Measurements from ENCODE around the gene ZNF804A.
A peak's percentile ranks its signal among the peaks of the same experiment; 100 is the strongest.

The ZNF804A gene

DNA sequence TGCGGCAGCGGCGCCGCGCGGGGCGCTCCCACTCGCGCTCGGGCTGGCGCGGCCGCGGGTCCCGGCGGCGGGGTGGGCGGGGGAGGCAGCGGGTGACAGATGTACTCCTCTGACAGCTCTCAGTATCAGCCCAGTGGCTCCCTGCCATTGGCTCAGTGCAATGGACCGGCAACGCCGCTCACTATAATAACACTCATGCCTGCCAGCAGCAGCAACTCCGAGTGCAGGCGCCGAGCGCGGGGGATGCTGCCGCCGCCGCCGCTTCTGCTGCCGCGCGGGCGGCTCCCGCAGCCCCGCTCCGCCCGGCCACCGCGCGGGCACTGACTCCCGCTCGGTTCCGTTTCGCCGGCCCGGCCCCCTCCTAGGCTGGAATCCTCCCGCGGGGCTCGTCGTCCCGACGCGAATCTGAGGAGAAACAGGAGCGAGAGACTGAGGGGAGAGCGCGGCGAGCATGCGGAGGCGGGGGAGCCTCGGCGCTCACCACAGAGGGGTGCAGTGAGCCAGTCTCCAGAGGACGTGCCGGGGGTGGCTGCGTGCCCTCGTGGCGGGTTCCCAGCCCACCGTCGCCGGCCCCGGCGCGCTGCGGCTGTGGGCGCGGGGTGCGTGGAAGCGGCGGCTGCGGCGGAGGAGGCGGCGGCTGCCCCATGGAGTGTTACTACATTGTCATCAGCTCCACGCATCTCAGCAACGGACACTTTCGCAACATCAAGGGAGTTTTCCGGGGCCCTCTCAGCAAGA, at the start of gene ZNF804A:
TSS of gene ZNF804A (plus strand) at position 214 of the 738 bp plus-strand sequence. CDS start at position 645, 431 bp downstream.
- FAIRE-seq: no peak

DNA sequence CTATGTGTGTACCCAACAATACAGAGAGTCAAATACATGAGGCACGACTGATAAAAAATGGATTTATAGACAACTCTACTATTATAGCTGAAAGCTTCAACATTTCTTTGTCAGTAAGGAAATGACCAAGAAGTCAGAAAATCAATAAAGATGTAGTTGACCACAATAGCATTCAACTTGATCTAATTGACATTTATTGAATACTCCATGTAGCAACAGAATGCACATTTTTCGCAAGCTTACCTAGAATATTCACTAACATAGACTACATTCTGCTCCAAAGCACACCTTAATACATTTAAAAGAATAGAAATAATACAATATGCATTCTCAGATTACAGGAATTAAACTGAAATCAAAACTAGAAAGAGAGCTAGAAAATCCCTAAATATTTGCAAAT, 49.2 kb upstream of the ZNF804A start:
- FAIRE-seq: no peak

DNA sequence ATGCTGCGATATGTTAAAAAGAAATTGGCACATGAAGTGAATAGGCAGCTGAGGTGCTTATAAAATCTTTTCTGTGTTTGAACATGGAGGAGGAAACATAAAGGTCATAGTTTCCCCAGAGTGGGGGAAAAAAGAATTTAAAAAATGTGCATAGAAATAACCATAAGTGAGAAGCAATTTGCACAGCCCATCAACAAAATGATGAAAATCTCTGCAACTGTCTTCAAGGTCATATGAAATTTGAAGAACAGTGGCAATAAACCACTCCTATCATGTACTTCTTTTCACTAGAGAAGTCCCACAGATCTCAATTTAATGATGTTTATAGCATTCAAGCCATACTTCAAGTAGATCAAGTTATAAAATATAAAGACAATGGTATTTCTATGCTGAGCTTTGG, 46.7 kb upstream of the ZNF804A start:
- FAIRE-seq: no peak

DNA sequence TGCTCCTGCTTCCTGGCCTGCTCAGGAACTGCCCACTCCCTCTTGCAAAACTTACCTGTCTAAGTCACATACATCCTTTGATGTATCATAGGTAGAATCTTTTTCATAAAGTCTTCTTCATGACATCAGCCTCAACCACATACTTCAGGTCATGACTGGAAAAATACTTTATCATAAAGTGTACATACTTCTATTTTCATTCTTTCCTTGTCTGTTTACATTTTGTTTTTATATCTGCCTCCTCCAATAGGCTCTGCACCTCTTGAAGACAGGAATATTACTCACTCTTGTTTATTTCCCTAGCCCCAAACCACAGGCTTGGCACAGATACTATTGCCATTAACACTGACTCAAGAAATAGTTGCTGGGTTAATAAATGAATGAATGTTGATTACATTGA, 43.6 kb upstream of the ZNF804A start:
- no peak for FAIRE-seq

DNA sequence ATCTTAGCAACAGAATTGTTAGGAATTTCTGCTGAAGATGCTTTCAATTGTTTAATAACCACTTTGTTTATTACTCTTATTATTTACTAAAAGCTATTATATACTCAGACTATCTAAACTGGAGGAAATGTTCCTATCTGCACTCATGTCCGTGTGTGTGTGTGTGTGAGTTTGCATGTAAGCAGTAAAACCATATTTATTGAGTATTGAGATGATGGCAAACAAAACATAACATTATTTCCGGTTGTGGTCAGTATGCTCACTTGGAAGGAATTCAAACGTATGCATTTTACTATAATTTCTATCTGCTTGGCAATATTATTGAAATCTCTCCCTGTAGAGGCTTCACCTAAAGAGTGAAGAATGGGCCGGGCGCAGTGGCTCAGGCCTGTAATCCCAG, 43.0 kb upstream of the ZNF804A start:
- FAIRE-seq: no peak

DNA sequence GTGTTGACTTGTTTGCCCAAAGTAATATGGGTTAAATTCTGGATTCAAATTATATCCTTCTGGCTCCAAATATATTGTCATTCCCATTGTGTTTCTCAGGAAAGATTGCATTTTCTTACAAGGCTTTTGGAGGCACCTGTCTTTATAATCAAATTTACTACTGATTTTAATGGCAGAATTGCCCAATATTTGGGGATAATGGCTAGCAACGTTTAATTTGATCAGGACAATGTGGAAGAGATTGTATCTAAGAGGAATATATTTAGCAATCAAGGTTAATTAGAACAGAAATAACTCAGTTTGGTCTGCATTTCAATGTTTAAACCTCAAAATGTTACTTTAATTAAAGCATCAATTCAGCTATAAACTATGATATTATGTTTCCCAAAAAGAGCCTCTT, 41.7 kb upstream of the ZNF804A start:
- no peak for FAIRE-seq

DNA sequence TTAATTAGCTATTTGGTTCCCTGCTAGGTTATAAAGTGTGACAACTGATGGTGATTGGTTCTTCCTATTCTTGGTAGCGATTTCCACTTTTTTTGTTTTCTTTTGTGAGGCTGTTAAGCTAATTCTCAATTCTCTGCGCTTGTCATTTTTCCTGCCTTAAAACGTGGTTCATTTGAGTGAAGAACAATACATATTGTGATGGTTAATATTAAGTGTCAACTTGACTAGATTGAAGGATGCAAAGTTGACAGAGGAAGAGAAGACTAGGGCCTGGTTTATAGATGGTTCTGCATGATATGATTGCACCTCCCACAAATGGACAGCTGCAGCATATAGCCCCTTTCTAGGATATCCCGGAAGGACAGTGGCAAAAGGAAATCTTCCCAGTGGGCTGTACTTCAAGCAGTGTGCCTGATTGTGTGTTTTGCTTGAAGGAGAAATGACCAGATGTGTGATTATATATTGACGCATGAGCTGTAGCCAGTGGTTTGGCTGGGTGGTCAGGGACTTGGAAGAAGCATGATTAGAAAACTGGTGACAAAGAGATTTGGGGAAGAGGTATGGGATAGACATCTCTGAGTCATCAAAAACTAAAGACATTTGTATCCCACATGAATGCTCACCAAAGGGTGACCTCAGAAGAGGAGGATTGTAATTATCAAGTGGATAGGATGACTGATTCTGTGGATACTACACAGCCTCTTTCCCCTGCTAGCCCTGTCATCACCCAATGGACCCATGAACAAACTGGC, 39.4 kb upstream of the ZNF804A start:
- FAIRE-seq: no peak

DNA sequence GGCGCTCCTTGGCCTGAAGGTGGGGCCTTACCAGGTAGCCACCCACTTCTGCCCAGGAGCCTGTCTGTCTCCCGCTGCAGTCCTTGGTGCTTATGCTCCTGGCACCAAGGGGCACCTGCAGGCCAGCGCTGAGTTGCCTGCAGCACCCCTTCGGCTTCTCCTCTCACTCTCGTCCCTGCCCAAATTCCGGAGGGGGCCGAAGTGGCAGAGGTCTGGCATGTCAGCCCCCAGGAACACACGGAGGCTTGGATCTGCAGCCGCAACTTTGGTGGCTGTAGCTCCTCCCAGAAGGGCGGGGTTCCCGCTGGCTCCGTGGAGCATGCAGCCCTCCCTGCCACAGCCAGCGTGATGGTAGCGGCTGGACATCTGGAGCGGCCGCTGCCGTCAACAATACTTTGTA, 37.7 kb upstream of the ZNF804A start:
- FAIRE-seq: no peak

DNA sequence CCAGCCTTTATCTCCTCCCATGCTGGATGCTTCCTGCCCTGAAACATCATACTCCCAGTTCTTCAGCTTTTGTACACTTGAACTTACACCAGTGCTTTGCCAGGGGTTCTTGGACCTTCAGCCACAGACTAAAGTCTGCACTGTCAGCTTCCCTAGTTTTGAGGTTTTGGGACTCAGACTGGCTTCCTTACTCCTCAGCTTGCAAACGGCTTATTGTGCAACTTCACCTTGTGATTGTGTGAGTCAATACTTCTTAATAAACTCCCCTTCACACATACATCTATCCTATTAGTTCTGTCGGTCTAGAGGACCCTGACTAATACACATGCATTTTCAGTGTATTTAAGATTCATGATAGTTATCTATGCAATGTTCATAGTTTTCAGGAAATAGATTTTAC, 35.8 kb upstream of the ZNF804A start:
- FAIRE-seq: no peak

DNA sequence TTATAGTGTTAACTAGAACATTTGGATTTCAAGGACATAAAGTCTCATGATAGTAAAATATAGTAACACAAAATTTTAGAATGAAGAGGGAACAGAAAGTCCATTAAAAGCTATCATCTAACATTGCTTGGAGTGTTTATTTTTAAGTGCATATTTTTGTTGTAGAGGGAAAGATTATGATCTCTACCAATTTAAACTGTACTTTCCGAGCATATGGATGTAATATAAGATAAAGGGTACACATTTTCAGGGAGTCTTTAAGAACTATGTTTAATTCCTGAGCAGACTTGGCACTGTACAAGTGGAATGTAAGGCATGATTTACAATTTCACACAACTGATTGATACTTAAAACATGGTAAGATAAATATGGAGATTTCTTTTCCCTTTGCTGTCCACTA, 34.2 kb upstream of the ZNF804A start:
- no peak for FAIRE-seq

DNA sequence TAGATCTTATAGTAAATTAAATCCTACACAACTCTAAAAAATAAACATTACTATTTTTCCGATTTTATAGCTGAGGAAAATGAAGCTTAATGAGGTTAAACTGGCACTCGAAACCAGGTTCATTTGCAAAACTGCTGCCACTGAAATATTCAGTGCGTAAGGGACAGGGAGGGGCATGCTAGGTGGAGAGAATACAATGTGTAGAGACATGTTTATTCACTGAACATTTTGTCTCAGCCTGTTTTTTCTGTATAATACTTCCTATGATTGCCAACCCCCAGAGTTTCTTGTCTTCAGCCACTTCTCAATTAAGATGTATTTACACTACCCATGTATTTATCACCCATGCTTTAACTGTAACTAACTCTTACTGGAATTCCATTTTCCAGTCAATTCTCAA, 31.6 kb upstream of the ZNF804A start:
- FAIRE-seq: no peak

DNA sequence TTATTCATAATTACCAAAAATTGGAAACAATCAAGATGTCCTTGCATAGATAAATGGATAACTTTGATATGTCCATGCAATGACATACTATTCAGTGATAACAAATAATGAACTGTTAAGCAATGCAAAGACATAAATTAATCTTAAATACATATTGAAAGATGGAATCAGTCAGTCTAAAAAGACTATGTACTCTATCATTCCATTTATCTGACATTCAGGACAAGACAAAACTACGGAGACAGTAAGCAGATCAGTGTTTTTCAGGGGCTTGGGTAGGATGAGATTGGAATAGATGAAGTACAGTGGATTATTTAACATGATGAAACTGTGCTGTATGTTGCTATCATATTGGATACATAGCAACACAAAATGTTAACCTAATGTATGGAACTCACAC, 21.3 kb upstream of the ZNF804A start:
- FAIRE-seq: no peak

DNA sequence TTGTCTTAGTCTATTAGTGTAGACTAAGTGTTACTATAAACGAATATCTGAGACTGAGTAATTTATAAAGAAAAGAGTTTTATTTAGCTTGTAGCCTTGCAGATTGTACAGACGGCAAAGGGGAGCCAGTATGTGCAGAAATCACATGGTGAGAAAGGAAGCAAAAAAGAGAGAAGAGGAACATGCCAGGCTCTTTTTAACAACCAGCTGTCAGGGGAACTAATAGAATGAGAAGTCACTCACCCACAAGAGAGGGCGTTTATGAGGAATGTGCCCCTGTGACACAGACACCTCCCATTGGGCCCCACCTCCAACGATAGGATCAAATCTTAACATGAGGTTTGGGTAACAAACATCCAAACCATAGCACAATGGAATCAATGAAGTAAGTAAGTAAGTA, 20.6 kb upstream of the ZNF804A start:
- no peak for FAIRE-seq

DNA sequence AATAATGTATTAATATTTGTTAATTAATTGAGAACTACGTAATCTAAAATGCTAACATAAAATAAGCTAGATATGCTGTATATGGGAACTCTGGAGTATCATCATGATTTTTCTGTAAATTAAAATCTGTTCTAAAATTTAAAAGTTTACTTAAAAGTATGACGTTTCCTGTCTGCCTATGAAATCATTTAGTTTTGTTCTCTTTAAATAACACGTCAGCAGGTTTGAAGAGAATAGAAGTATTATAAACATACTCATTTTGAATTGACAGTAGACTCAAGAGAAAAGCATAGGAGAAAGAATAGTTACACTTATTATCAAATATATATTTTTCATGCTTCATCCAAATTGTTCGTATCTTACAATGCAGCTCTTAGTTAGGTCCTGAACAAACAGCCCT, 19.1 kb upstream of the ZNF804A start:
- FAIRE-seq: peak; percentile 14

DNA sequence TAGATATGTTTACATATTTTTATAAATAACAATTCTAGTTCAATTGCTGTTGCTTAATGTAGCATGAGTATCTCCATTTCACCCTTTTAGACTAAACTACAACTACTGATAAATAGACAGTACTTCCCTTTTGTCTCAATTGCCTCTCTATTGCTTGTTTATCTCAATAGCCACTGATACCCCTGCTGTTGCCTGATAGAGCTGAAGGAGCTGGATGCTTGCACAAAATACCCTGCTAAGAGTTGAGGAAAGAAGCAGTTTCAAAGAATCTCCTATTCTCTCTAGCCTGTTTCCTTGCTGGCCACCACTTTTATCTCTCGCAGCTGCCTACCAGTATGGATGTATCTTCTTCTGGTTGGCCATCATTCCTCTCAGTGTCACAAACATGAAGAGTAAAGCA, 16.9 kb upstream of the ZNF804A start:
- no peak for FAIRE-seq

DNA sequence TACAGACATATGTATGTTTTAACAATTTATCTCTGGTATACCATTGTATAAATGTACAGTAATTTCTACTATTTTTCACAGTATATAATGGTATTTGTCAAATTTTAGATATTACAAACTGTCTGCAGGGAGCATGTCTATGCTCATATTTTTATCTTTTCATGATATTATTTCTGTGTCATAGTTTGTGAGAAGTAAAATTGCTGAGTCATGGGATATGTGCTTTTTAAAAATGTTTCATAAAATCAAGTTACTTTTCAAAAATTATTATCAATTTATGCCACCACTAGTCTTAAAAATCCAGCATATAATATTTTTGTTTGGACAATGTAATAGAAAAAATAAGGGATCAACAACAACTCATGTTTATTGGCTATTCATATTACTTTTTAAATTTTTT, 9.1 kb upstream of the ZNF804A start:
- peak; percentile 10 for FAIRE-seq

DNA sequence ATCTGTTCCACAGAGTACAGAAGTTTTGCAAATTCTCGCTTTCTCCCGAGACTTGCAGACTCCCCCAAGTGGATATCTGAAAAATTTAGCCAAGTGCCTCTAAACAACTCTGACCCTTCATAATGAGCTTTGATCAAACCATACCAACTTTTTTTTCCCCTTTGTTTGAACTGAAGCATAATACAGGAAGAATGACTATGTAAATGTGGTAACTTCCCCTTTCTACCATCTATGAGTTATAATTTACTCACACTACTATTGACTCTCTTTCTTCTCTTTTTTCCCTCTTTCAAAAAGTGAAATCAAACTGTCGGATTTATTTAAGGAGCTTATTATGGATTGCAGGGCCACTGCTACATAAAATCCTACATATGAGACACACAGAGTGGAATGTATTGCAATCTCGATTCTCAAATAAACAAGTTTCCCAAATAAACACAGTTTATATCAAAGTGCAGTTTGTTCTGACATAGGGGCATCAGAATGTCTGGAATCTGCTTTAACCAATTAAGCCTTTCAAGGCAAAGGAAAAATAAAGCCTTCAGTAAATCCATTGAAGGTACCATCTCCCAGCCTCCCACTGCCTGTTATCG, 1.4 kb upstream of the ZNF804A start:
- FAIRE-seq: no peak

DNA sequence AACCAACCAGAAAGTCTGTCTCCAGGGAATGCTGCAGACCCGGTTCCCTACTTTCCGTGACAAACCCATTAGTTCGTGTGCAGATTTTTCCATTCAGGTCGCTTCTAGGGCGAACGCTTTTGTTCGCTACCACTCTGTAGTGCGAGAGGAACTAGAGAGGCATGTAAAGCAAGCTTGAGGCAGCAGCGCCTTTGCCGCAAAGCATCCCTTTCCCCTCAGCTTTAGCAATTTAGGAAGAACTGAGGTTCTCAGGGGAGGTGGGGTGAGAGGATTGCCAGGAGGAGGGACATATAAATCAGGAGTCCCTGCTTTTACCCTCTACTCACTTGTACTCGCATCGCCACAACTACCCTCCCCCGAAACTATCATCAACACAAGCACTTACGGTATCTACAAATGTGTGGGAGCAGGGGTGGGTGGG, 748 bp upstream of the ZNF804A start:
- FAIRE-seq: no peak

DNA sequence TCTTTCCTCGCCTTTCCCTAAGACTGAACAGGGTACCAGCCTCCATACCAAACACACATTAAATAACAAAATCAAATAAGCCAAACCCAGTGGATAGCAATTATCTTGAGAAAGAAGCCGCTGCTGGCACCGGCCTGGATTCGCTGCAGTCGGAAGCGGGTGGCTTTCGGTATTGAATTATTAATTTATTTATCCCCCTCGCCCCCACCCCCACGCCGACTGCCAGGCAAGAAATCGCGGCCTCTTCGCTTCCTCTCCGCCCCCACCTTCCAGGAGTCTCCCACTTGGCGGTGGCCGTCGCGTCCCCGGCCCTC, 370 bp upstream of the ZNF804A start:
- no peak for FAIRE-seq

DNA sequence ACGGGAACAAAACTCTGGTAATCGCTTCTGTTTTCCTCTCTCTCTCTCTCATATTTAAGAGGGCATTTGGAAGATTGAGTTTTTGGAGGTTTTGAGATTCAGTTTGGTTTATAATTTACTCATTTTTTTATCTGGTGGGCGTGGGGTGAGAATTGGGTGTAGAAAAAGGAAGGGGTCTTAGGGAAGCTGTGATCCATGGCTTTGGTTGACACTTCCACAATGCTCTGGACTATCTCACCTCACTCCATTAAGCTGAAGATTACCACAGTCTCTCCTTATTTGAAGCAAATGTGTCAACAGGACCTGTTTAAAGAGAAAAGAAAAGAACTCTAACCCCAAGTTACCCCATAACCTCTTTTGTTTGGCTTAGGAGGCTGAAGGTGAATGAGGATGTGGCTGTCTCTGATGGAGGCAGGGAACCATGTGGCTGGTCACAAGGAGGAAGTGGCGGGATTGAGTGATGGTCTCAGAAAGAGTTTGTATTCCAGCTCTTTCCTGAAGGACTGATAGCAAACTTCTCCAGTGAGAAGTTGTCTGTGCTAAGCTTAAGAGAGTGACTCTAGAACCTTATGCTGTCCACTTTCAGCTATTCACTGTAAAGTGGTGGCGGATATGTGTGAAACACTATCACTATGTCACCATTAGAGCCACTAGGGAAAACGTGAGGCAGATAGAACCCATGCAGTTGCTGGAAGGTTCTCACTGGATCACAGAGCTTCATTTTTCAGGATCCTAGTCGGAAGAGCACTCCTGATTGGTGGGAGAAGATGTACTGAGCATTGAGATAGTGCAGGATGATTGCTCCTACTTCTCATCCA, 934 bp downstream of the ZNF804A start:
- FAIRE-seq: no peak

DNA sequence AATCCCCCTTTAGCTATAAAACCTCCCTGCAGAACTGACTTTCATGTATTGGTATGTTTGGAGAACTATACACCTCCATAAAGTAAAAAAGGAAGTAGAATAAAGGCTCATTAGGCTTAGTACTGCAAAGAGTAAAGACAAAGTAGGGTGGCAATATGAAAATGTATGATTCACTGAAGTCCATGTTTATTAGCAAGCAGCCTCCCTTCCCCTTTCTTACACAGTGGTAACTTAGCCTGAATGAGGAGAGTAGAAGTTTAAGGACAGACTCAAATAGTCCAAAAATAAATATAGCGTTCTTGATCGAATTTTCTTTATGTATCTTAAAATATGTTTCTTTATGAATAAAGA, 1.5 kb downstream of the ZNF804A start:
- no peak for FAIRE-seq

DNA sequence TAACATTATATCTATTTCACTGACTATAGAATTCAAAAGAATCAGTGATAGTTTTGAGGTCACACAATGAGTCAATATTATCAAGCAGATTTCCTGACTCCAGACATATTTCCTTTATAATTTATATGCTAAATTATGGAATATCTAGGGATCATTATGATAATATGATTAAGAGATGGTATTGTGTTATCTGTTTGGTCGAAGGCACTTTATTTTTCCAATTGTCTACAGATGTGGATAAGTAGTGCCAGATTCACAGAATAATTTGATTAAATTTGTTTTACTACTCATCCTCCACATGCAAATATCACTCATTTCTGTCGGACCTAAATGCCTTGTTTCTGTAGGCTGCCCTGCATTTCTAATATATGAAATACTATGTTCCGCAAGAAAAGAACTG, 4.4 kb downstream of the ZNF804A start:
- no peak for FAIRE-seq

DNA sequence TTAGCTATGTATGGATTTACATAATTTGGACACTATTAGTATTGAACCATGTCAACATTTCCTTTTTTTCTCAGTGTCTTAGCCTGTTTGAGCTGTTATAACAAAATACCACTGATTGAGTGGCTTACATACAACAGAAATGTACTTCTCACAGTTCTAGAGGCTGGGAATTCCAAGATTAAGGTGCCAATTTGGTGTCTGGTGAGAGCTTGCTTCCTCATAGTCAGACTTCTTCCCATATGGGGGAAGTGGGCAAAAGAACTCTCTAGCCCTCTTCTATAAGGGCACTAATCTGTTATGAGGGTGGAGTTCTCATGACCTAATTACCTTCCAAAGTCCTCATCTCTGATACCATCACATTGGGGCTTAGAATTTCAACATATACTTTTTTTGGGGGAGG, 12.6 kb downstream of the ZNF804A start:
- no peak for FAIRE-seq

Data from colon (tissue), 2 donors.